HepG2 (cell line): ENCODE data around the gene RERE. TPM values are rescaled to one million over a fixed set of nuclear protein-coding genes. Genes with fewer than 3 reads are reported as not detected.

Source experiments
- CC2D1A ChIP-seq: sonication (generic); formaldehyde crosslinking; IDR thresholded peaks from 2 replicates; pipeline ENCODE4 v1.8.1; 2023; ENCODE audit warnings: mild to moderate bottlenecking, missing genetic modification reagents
- CEBPB ChIP-seq: IDR thresholded peaks from 2 replicates; pipeline ENCODE4 v1.6.1; 2011; ENCODE audit warnings: low read depth, low read length, improper control_type of control experiment, borderline replicate concordance
- ELF3 ChIP-seq: IDR thresholded peaks from 2 replicates; pipeline ENCODE4 v1.6.1; 2016; ENCODE audit warnings: missing genetic modification reagents, missing compliant biosample characterization
- HMG20B ChIP-seq: conservative IDR thresholded peaks from 2 replicates; pipeline ENCODE4 v1.6.1; 2016; ENCODE audit warnings: missing genetic modification reagents, missing compliant biosample characterization
- ISL2 ChIP-seq: sonication (generic); formaldehyde crosslinking; IDR thresholded peaks from 2 replicates; pipeline ENCODE4 v1.5.0; 2020; ENCODE audit warnings: missing genetic modification reagents
- KLF16 ChIP-seq, 2 experiments: sonication (generic) in 1 of 2; formaldehyde crosslinking in 1 of 2; IDR thresholded peaks; 2 replicates each; pipeline versions ENCODE4 v1.6.1 to v1.8.0; 2016 to 2023; ENCODE audit warnings: missing genetic modification reagents in 2 of 2, missing compliant biosample characterization in 1 of 2
- NR2F6 ChIP-seq, 2 experiments: IDR thresholded peaks; 2 replicates each; pipeline ENCODE4 v1.6.1; 2016; ENCODE audit warnings: antibody characterized with exemption in 1 of 2, mild to moderate bottlenecking in 1 of 2
- SPEN ChIP-seq: sonication (generic); formaldehyde crosslinking; IDR thresholded peaks from 2 replicates; pipeline ENCODE4 v1.5.1; 2020; ENCODE audit warnings: low read depth, mild to moderate bottlenecking, missing genetic modification reagents
- TOPORS ChIP-seq: sonication (generic); formaldehyde crosslinking; IDR thresholded peaks from 2 replicates; pipeline ENCODE4 v1.8.0; 2023; ENCODE audit warnings: mild to moderate bottlenecking, missing genetic modification reagents
- ZNF441 ChIP-seq: sonication (generic); formaldehyde crosslinking; IDR thresholded peaks from 2 replicates; pipeline ENCODE4 v1.7.0; 2021; ENCODE audit warnings: missing genetic modification reagents, borderline replicate concordance
- ZNF614 ChIP-seq: IDR thresholded peaks from 2 replicates; pipeline ENCODE4 v1.6.1; 2018; ENCODE audit warnings: missing biosample characterization, missing genetic modification reagents, inconsistent platforms, borderline replicate concordance
- polyA plus RNA-seq, 8 experiments: library from polyadenylated mRNA; depleted of rRNA in 3 of 8; stranded (reverse) in 7 of 8; unstranded in 1 of 8; fragments of >200 nt; fragmentation: Illumina TruSeq in 4 of 8; extraction: Trizol in 4 of 8; gene quantifications; 2 replicates each; pipeline versions ENCODE4 v1.2.1 to v1.2.3, GENCODE V29; 2011 to 2016; ENCODE audit warnings: low read depth in 4 of 8, missing spikeins in 1 of 8, mixed read lengths in 1 of 8; ENCODE audit not compliant: insufficient read depth in 1 of 8
- total RNA-seq, 5 experiments: library from RNA; depleted of rRNA; stranded (reverse); fragments of >200 nt; fragmentation: Illumina TruSeq; extraction: Trizol; gene quantifications; 2 replicates each; pipeline ENCODE4 v1.2.3, GENCODE V29; 2016; ENCODE audit warnings: low read depth in 1 of 5
- TF ChIP-seq, protein P1 (sequence below): IDR thresholded peaks from 2 replicates; pipeline ENCODE4 v1.6.1; 2016; ENCODE audit warnings: low read depth, missing genetic modification reagents, missing compliant biosample characterization
- TF ChIP-seq, protein P2 (sequence below): IDR thresholded peaks from 2 replicates; pipeline ENCODE4 v1.6.1; 2016; ENCODE audit warnings: low read depth
- TF ChIP-seq, protein P3 (sequence below): sonication (generic); formaldehyde crosslinking; IDR thresholded peaks from 2 replicates; pipeline ENCODE4 v1.4.0; 2020; ENCODE audit warnings: mild to moderate bottlenecking, missing genetic modification reagents
- TF ChIP-seq, protein P4 (sequence below): sonication (generic); formaldehyde crosslinking; IDR thresholded peaks from 2 replicates; pipeline ENCODE4 v1.5.1; 2020; ENCODE audit warnings: missing genetic modification reagents, mild to moderate bottlenecking, borderline replicate concordance

The RERE gene
- total and polyA plus RNA-seq, 2 of the 13 experiments (the other 11 are each of a cell fraction or from before 2014, with no cell fraction given) = 18.3 to 21.9 TPM

DNA sequence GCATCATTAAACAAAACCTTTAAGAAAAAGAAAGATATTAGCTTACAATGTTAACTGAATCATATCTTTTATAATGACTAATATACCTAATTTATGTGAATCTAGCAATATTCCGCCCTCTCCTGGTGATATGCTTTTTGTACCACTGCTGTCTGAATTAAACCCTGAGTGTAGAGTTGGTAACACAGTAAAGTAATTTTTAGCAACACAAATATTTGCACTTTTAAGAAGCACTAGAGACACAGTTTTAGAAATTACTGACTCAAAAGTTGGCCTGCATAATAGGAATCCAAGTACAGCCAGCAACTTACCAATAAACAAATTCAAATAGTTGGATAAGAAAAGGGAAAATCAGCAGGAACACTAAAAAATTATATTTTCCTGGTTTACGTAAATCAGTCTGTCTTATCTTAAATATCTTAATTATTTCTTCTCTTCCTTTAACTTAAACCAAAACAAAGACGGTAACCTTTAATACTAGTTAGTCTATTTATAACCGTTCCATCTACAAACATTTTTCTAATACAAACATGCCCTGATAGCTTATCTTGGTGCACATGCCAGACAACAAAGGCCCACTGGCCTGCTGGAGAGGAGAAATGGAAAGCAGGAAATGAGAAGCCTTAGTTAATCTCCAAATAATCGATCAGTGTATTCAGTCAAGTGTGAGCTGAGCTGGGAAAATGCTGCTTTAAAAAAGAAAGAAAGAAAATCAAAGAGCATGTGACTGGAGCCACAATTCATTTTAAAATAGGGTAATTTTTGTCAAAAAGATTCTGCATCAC lies 246.0 kb downstream of the RERE start (continued):
- TF ChIP-seq, protein P1, sequence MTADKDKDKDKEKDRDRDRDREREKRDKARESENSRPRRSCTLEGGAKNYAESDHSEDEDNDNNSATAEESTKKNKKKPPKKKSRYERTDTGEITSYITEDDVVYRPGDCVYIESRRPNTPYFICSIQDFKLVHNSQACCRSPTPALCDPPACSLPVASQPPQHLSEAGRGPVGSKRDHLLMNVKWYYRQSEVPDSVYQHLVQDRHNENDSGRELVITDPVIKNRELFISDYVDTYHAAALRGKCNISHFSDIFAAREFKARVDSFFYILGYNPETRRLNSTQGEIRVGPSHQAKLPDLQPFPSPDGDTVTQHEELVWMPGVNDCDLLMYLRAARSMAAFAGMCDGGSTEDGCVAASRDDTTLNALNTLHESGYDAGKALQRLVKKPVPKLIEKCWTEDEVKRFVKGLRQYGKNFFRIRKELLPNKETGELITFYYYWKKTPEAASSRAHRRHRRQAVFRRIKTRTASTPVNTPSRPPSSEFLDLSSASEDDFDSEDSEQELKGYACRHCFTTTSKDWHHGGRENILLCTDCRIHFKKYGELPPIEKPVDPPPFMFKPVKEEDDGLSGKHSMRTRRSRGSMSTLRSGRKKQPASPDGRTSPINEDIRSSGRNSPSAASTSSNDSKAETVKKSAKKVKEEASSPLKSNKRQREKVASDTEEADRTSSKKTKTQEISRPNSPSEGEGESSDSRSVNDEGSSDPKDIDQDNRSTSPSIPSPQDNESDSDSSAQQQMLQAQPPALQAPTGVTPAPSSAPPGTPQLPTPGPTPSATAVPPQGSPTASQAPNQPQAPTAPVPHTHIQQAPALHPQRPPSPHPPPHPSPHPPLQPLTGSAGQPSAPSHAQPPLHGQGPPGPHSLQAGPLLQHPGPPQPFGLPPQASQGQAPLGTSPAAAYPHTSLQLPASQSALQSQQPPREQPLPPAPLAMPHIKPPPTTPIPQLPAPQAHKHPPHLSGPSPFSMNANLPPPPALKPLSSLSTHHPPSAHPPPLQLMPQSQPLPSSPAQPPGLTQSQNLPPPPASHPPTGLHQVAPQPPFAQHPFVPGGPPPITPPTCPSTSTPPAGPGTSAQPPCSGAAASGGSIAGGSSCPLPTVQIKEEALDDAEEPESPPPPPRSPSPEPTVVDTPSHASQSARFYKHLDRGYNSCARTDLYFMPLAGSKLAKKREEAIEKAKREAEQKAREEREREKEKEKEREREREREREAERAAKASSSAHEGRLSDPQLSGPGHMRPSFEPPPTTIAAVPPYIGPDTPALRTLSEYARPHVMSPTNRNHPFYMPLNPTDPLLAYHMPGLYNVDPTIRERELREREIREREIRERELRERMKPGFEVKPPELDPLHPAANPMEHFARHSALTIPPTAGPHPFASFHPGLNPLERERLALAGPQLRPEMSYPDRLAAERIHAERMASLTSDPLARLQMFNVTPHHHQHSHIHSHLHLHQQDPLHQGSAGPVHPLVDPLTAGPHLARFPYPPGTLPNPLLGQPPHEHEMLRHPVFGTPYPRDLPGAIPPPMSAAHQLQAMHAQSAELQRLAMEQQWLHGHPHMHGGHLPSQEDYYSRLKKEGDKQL = no peak
- TF ChIP-seq ZNF441 (CRISPR knock-in tag) (no peak), SPEN (no peak), TOPORS (CRISPR knock-in tag) (no peak), CC2D1A (CRISPR knock-in tag) (no peak), KLF16 (CRISPR knock-in tag; IDR thresholded peaks at IDR 0.05) (peak in 1 of 2 experiments; percentile 51; a peak in 1 of 4 replicates), NR2F6 (IDR thresholded peaks at IDR 0.05) (peak; percentile 66), NR2F6 (CRISPR knock-in tag; IDR thresholded peaks at IDR 0.05) (peak; percentile 68), ISL2 (CRISPR knock-in tag) (peak; percentile 94), CEBPB (no peak), HMG20B (CRISPR knock-in tag) (peak; percentile 58; the same call in 1 of the 2 replicates), ZNF614 (CRISPR knock-in tag) (0 out of 2 replicates have a peak, but pooled peaks have one; percentile 44), ELF3 (peak; percentile 96)
- TF ChIP-seq, protein P2, sequence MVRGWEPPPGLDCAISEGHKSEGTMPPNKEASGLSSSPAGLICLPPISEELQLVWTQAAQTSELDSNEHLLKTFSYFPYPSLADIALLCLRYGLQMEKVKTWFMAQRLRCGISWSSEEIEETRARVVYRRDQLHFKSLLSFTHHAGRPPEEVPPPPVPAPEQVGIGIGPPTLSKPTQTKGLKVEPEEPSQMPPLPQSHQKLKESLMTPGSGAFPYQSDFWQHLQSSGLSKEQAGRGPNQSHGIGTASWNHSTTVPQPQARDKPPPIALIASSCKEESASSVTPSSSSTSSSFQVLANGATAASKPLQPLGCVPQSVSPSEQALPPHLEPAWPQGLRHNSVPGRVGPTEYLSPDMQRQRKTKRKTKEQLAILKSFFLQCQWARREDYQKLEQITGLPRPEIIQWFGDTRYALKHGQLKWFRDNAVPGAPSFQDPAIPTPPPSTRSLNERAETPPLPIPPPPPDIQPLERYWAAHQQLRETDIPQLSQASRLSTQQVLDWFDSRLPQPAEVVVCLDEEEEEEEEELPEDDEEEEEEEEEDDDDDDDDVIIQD (CRISPR knock-in tag) = peak; percentile 60; the same call in 1 of the 2 replicates
- TF ChIP-seq, protein P3, sequence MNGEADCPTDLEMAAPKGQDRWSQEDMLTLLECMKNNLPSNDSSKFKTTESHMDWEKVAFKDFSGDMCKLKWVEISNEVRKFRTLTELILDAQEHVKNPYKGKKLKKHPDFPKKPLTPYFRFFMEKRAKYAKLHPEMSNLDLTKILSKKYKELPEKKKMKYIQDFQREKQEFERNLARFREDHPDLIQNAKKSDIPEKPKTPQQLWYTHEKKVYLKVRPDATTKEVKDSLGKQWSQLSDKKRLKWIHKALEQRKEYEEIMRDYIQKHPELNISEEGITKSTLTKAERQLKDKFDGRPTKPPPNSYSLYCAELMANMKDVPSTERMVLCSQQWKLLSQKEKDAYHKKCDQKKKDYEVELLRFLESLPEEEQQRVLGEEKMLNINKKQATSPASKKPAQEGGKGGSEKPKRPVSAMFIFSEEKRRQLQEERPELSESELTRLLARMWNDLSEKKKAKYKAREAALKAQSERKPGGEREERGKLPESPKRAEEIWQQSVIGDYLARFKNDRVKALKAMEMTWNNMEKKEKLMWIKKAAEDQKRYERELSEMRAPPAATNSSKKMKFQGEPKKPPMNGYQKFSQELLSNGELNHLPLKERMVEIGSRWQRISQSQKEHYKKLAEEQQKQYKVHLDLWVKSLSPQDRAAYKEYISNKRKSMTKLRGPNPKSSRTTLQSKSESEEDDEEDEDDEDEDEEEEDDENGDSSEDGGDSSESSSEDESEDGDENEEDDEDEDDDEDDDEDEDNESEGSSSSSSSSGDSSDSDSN (CRISPR knock-in tag) = no peak
- TF ChIP-seq, protein P4, sequence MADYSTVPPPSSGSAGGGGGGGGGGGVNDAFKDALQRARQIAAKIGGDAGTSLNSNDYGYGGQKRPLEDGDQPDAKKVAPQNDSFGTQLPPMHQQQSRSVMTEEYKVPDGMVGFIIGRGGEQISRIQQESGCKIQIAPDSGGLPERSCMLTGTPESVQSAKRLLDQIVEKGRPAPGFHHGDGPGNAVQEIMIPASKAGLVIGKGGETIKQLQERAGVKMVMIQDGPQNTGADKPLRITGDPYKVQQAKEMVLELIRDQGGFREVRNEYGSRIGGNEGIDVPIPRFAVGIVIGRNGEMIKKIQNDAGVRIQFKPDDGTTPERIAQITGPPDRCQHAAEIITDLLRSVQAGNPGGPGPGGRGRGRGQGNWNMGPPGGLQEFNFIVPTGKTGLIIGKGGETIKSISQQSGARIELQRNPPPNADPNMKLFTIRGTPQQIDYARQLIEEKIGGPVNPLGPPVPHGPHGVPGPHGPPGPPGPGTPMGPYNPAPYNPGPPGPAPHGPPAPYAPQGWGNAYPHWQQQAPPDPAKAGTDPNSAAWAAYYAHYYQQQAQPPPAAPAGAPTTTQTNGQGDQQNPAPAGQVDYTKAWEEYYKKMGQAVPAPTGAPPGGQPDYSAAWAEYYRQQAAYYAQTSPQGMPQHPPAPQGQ = no peak
